Hippocampal formation (tissue), 2 donors: ENCODE data around the gene MZF1.

Source experiments
- DNase-seq, 2 donors: peaks; one replicate each; lab custom pipeline; 2025; lab: John Stamatoyannopoulos, UW

The MZF1 gene

DNA sequence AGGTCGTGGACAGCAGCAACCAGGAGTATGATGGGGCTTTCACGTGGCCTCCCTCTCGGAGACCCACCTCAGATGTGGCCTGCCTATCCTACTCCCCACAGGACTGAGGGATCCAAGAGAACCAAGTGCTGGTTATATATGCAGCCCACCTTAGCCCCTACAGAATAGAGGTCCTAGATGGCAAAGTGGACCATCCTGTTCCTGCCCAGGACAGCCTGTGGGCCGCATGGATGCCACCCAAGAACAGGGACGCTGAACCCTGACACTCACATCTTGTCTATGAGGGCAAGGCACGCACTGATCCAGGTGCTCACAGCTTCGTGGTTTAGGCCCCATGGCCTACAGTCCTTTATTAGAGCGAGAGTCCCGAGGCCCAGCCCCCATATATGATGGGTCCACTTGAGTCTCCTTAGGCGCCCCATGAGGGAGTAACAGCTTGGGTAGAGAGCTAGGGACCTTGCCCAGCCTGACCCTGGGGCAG lies 59.9 kb downstream of the MZF1 start:
- DNase-seq = no peak
